ENCODE measurements around the gene CCNG2.

- TF ChIP-seq CTCF (IDR thresholded peaks at IDR 0.05 in 4 of 5, conservative IDR thresholded peaks at IDR 0.05 in 1 of 5), result no peak
- TF ChIP-seq POLR2A (IDR thresholded peaks at IDR 0.05), result no peak
Measured at GRCh38 chr4:77175201-77175611, 18.2 kb downstream of the CCNG2 start.

All from gastrocnemius medialis (tissue), 4 donors.